RWPE2 (cell line): Measurements from ENCODE around the gene GREB1.

Experiments used
- ATAC-seq: fragments of 200-7000 bp; cut with Tn5 transposase; 3 replicates; pipeline ENCODE4 v1.9.1; 2021; ENCODE audit warnings: low read depth
- DNase-seq: peaks from one replicate; pipeline ENCODE4 v3.0.0-alpha.2; 2020; ENCODE audit warnings: low spot score
- H3K27ac ChIP-seq: fragments of 450-650 bp; 2 replicates; pipeline ENCODE4 v1.5.1; 2017; ENCODE audit warnings: mild to moderate bottlenecking; ENCODE audit not compliant: poor library complexity, severe bottlenecking
- H3K27me3 ChIP-seq: fragments of 250-450 bp; sonication (Bioruptor Pico); 2 replicates; pipeline ENCODE4 v1.5.1; 2021; ENCODE audit warnings: mild to moderate bottlenecking, moderate library complexity; ENCODE audit not compliant: insufficient read depth, poor library complexity, severe bottlenecking
- H3K36me3 ChIP-seq: fragments of 250-450 bp; sonication (Bioruptor Pico); 2 replicates; pipeline ENCODE4 v1.5.1; 2020; ENCODE audit warnings: low read depth, mild to moderate bottlenecking, moderate library complexity
- H3K4me1 ChIP-seq: fragments of 250-450 bp; sonication (Bioruptor Pico); 2 replicates; pipeline ENCODE4 v1.5.1; 2021; ENCODE audit warnings: mild to moderate bottlenecking, moderate library complexity; ENCODE audit not compliant: insufficient read depth, poor library complexity, severe bottlenecking
- H3K4me3 ChIP-seq: fragments of 250-450 bp; sonication (Bioruptor Pico); 2 replicates; pipeline ENCODE4 v1.5.1; 2021; ENCODE audit warnings: mild to moderate bottlenecking, moderate library complexity; ENCODE audit not compliant: severe bottlenecking
- H3K9me3 ChIP-seq: fragments of 250-450 bp; sonication (Bioruptor Pico); 2 replicates; pipeline ENCODE4 v1.5.1; 2021; ENCODE audit warnings: mild to moderate bottlenecking, moderate library complexity; ENCODE audit not compliant: severe bottlenecking
- CTCF ChIP-seq: fragments of 450-650 bp; IDR thresholded peaks from one replicate; pipeline ENCODE4 v1.5.1; 2017; ENCODE audit warnings: mild to moderate bottlenecking, moderate library complexity; ENCODE audit not compliant: poor library complexity, severe bottlenecking

Gene GREB1

DNA sequence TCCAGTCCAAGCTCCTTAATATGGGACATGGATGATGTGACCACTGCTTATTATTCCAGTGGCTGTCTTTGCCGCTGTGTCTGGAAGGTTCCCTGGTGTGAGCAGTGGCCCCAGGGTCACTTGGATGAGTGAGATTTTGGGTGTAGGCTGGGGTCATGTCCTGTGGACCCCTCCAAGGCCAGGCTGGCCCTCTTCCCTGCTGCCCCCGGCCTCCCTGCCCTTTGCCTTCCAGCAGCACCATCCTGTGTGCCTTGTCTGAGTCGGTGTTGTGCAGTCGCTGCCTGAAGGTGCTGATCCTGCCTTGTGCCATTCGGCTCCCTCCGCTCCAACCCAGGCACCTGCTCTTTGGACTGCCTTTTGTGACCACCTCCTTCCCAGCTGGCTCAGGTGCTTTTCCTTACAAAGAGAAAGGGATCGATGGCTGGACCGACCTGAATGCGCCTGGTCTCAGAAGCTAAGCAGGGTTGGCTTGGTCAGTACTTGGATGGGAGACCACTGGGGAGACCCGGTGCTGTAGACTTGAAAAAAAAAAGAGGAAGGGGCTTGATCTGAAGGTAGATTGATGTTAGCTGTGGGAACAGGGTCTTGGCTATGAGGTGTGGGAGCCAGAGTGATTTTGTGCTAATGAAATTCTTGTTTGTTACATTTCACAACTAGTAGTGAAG, 16.7 kb upstream of the GREB1 start:
- ATAC-seq (no peak), DNase-seq (no peak)
- H3K9me3 ChIP-seq: no peaks in the 10 kb centered on the region
- H3K27me3 ChIP-seq: no peaks in the 10 kb centered on the region
- no peak overlapping the region for H3K27ac ChIP-seq
- no peaks in the 10 kb centered on the region for H3K4me1 ChIP-seq
- no peak for TF ChIP-seq CTCF
- no peak overlapping the region for H3K4me3 ChIP-seq
- no peaks in the 10 kb centered on the region for H3K36me3 ChIP-seq

GRCh38 chr2:11517906-11518305, 15.9 kb upstream of the GREB1 start:
- no peaks in the 10 kb centered on the region for H3K9me3 ChIP-seq
- no peak for ATAC-seq
- no peak for DNase-seq
- TF ChIP-seq CTCF: no peak
- no peak overlapping the region for H3K27ac ChIP-seq
- H3K27me3 ChIP-seq: no peaks in the 10 kb centered on the region
- no peak overlapping the region for H3K4me3 ChIP-seq
- H3K36me3 ChIP-seq: no peaks in the 10 kb centered on the region
- H3K4me1 ChIP-seq: no peaks in the 10 kb centered on the region

- Histone ChIP-seq H3K27ac (no peak overlapping the region), H3K4me3 (no peak overlapping the region), H3K4me1 (no peaks in the 10 kb centered on the region), H3K27me3 (no peaks in the 10 kb centered on the region), H3K36me3 (no peaks in the 10 kb centered on the region), H3K9me3 (no peaks in the 10 kb centered on the region)
- ATAC-seq: no peak
- no peak for TF ChIP-seq CTCF
- no peak for DNase-seq
These were observed 13.7 kb upstream of the GREB1 start for GRCh38 chr2:11520092-11520693.

DNA sequence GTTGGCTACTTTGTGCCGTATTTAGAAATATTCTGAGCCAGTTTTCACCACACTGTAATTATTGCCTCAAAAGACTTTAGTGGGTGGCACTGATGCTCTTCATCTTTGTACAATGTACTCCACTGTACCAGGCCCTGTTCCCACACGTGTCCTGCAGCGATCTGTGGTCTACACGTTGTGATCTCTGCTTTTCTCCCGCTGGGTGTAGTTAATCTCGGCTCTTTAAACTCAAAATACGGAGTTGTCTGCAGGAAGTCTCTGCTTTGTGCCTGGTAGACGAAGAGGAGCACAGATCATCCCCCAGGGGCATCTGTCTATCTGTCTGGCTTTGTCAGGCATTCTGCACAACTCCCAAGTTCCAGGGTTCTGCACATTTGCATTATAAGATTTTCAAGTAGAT, 12.1 kb upstream of the GREB1 start:
- Histone ChIP-seq H3K9me3 (no peaks in the 10 kb centered on the region), H3K27me3 (peaks cover 2% of the 10 kb centered on the region), H3K4me3 (no peak overlapping the region), H3K36me3 (no peaks in the 10 kb centered on the region), H3K27ac (no peak overlapping the region), H3K4me1 (no peaks in the 10 kb centered on the region)
- DNase-seq: no peak
- ATAC-seq: no peak
- no peak for TF ChIP-seq CTCF

DNA sequence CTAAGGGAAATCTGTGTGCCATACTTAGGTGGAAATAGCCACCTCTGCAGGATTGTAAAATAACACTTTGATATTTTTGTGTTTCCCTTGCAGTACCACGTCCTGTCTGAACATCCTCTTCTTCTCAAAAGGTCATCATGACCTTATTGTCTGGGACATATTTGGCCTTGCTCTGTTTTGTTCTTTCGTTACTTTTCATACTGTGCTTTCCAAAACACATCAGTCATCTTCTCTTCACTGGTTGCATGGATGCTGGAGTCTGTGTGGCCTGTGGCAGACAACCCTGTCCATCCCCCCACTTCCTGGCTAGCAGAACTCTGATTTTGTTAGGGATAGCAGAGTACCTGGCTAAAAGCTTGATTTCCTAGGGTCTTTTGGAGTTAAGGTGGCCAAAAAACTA, 9.4 kb upstream of the GREB1 start:
- no peak for DNase-seq
- Histone ChIP-seq H3K4me3 (no peak overlapping the region), H3K27me3 (peaks cover 4% of the 10 kb centered on the region), H3K27ac (no peak overlapping the region), H3K9me3 (no peaks in the 10 kb centered on the region), H3K36me3 (no peaks in the 10 kb centered on the region), H3K4me1 (no peaks in the 10 kb centered on the region)
- TF ChIP-seq CTCF: no peak
- no peak for ATAC-seq
